Fibroblast of mammary gland (primary cell): Measurements from ENCODE around the gene MARCHF3.
A peak's percentile ranks its signal among the peaks of the same experiment; 100 is the strongest.
"Not testable (repeated sequence)": the region's sequence is repeated elsewhere in the genome, so short reads cannot be mapped to it uniquely, and the experiment has no call there.

Source experiments
- DNase-seq: peaks from one replicate; pipeline ENCODE4 v3.0.0-alpha.2; 2010; ENCODE audit warnings: low read depth
- H3K4me3 ChIP-seq: 2 replicates; pipeline ENCODE4 v1.5.1; 2011; ENCODE audit warnings: low read depth, mild to moderate bottlenecking, low read length, moderate library complexity; ENCODE audit not compliant: control insufficient read depth
- TF ChIP-seq, protein P1 (sequence below): conservative IDR thresholded peaks from 2 replicates; pipeline ENCODE4 v1.5.1; 2011; ENCODE audit warnings: low read depth, low read length, inconsistent platforms; ENCODE audit not compliant: control insufficient read depth, insufficient read depth

The MARCHF3 gene

DNA sequence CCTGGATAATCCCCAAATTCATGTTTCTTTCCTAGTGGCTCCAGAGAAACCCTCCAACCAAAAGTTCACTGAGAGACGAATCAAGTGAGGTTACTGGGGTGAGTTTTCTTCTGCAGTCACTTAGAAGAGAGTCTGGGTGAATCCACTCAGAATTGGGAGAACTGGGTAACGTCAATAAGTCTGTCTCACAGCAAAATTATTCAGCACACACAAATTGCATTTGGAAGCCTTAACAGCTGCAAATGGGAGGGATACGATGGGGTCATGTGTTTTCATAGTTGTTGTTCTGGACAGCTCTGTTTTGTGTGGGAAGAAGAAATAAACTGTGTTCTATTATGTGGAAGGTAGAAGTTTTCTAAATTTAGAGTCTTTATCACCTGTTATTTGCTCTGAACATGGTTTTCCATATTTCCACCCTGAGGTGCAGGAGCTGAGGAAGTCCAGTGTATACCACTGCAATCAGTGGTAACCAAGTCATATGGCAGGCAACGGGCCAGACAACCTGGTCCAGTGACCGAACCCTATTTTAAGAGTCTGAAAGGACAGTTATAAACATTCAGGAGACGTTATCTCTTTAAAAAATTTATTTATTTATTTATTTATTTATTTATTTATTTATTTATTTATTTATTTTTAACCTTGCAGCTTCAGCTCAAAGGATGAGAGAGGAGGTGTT is 21.9 kb downstream of the MARCHF3 start:
- H3K4me3 ChIP-seq = no peak overlapping the region
- no peak for DNase-seq
- TF ChIP-seq, protein P1, sequence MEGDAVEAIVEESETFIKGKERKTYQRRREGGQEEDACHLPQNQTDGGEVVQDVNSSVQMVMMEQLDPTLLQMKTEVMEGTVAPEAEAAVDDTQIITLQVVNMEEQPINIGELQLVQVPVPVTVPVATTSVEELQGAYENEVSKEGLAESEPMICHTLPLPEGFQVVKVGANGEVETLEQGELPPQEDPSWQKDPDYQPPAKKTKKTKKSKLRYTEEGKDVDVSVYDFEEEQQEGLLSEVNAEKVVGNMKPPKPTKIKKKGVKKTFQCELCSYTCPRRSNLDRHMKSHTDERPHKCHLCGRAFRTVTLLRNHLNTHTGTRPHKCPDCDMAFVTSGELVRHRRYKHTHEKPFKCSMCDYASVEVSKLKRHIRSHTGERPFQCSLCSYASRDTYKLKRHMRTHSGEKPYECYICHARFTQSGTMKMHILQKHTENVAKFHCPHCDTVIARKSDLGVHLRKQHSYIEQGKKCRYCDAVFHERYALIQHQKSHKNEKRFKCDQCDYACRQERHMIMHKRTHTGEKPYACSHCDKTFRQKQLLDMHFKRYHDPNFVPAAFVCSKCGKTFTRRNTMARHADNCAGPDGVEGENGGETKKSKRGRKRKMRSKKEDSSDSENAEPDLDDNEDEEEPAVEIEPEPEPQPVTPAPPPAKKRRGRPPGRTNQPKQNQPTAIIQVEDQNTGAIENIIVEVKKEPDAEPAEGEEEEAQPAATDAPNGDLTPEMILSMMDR = no peak

DNA sequence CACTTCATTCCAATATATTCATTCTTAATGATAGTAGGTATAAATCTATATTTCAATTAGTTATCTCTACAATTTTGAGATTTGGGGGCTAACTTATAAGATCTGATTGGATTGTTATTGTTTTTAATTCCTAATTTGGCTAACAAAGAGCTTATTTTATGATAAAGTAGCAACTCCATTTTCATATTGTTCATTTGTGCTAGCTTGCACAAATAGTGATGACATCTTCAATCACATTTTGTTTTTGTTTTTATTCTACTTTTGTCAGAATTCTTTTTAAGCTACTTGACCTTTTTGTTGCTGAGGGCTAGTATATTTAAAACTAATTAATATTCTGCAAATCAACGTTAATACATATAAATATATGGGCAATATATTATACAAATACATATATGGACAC is 22.8 kb downstream of the MARCHF3 start:
- TF ChIP-seq, protein P1 = no peak
- H3K4me3 ChIP-seq = no peak overlapping the region
- no peak for DNase-seq

DNA sequence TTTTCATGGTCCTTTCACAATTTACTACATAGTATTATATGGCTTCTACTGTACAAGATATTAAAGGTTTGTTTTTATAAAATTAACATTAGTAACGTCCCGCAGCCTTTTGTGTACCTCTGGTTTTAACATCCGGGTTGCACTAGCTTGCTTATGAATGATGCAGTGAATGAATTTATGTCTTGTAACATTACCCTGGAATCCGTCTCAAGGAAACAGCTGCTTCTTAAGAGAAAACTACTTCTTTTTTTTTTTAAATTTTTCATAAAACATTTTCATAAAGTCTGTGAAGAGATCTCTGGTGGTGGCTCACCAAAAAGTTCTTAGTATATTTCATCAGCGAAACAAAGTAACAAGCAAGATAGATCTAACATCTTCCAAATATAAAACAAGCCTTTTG is 23.6 kb downstream of the MARCHF3 start:
- TF ChIP-seq, protein P1 = no peak
- H3K4me3 ChIP-seq = no peak overlapping the region
- peak; percentile 57 for DNase-seq

DNA sequence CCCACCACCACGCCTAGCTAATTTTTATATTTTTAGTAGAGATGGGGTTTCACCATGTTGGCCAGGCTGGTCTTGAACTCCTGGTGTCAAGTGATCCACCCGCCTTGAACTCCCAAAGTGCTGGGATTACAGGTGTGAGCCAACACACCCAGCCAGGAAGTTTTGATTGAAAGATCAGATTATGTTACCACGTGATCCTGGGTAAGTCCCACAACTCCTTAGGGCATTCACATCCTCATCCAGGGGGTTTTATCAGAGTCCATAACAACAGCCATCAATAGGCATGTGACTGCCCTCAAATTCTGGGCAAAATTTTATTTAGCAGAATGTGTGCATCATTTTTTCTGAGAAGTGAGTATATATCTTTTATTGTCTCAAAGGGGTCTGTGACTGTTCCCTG is 25.1 kb downstream of the MARCHF3 start:
- not testable (repeated sequence) for H3K4me3 ChIP-seq, DNase-seq

DNA sequence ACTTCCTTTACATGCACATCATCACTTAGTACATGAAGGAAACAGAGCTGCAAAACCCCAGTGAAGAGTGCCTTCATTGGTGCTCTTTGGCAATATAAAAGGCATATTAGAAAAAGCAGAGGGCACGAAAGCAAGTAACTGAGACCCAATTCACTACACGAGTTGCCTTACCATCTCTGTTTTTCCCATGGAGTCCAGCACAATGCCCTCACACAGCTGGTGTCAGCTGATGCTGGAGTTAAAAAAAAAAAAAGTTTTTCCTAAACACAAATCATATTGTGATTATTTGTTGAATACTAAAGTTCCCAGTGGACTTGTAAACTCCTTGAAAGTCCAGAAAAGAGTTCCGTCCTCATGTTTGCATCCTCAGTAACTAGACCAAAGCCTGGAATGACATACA is 25.6 kb downstream of the MARCHF3 start:
- H3K4me3 ChIP-seq = no peak overlapping the region
- TF ChIP-seq, protein P1 = no peak
- DNase-seq = no peak

DNA sequence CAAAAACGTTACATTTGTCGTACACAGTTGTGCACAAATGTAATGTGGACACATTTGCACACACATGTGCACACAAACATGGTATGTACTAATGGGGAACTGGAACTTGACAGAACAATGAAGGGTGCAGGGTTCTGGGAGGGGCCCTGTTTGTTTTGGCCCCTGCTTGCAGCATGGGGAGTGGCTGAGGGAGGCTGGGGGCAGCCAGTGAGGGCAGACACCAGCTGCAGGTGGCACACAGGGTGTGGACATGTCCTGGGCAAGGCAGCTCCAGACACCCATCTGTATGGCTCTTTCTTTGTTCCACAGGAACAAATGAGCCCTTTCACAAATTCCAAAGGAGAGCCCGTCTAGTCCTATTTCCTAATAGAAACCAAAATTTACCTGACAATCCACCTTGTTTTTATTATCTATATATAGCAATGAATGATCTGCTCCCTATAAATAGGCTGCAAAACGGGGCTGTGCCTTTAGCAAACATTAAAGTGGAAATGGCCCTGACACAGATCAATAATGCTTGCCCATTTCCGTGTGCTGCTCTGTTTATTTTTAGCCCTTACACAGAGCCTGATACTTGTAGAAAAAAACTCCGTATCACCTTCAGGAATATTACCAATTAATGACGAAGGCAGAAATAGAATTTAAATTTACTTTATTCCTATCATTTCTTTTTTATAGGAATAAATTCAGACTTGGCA is 26.4 kb downstream of the MARCHF3 start:
- TF ChIP-seq, protein P1 = no peak
- no peak overlapping the region for H3K4me3 ChIP-seq
- no peak for DNase-seq

DNA sequence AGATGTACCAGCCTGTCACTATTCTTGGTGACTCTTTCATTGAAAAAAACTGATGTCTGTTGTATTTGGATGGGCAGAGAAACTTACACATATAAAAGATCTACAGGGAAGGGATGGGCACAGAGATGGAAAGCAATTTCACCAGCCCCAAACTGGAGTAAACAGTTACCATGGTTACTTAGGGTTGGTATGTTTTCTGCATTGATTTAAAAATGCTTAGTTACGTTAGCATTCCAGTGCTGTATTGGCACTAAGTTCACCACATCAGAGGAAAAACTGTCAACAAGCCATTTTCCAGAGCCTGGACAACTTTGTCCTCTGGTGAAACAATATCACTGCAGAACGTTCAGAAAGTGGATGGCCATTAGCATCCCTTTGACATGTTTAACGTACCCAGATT is 28.0 kb downstream of the MARCHF3 start:
- TF ChIP-seq, protein P1 = no peak
- no peak overlapping the region for H3K4me3 ChIP-seq
- DNase-seq = peak; percentile 25
